NCI-H2081 treated with DMSO at 0.1 percent for 48 hours (cell line): ENCODE data around the gene ADGRL2.

Experiments used
- DNase-seq: peaks from one replicate; lab custom pipeline; 2025; lab: John Stamatoyannopoulos, UW

The ADGRL2 gene

GRCh38 chr1:81989524-81989923 is 188.8 kb downstream of the ADGRL2 start:
- DNase-seq, result no peak

- DNase-seq, result no peak
Observed at GRCh38 chr1:81990241-81990640, 189.5 kb downstream of the ADGRL2 start.

GRCh38 chr1:81998165-81998564 is 197.4 kb downstream of the ADGRL2 start:
- DNase-seq, result no peak

GRCh38 chr1:81999364-81999763 is 198.6 kb downstream of the ADGRL2 start:
- DNase-seq, result no peak

- DNase-seq, result no peak
Observed at GRCh38 chr1:82000221-82000620, 199.5 kb downstream of the ADGRL2 start.

GRCh38 chr1:82001345-82001744 is 200.6 kb downstream of the ADGRL2 start:
- DNase-seq, result no peak

- DNase-seq, result no peak
Observed at GRCh38 chr1:82007804-82008203, 207.1 kb downstream of the ADGRL2 start.

- no peak for DNase-seq
Observed at GRCh38 chr1:82013702-82014101, 213.0 kb downstream of the ADGRL2 start.

GRCh38 chr1:82015444-82015843 is 214.7 kb downstream of the ADGRL2 start:
- DNase-seq, result no peak

- no peak for DNase-seq
Observed at GRCh38 chr1:82018319-82018718, 217.6 kb downstream of the ADGRL2 start.

GRCh38 chr1:82019508-82019907 is 218.8 kb downstream of the ADGRL2 start:
- DNase-seq, result no peak

- no peak for DNase-seq
Observed at GRCh38 chr1:82030830-82031229, 230.1 kb downstream of the ADGRL2 start.

- no peak for DNase-seq
Observed at GRCh38 chr1:82032068-82032467, 231.3 kb downstream of the ADGRL2 start.

- DNase-seq, result no peak
Observed at GRCh38 chr1:82034812-82035211, 234.1 kb downstream of the ADGRL2 start.
